Measurements from ENCODE around the gene MLF2.

Gene MLF2

GRCh38 chr12:6752921-6753771 is at the start of gene MLF2:
MLF2 (minus strand) TSS chr12:6753141; CDS start chr12:6752334, 807 bp downstream.
- Histone ChIP-seq H3K27me3 (ENCODE audit: control insufficient read depth, insufficient read depth, low read length) (no peaks in the 10 kb centered on the region), H3K9ac (ENCODE audit: low read length) (peak within 1 kb of the TSS; percentile 93), H3K36me3 (ENCODE audit: control insufficient read depth, low read depth, low read length) (peaks cover 38% of the 10 kb centered on the region), H3K4me3 (ENCODE audit: low read length) (peak within 1 kb of the TSS; percentile 87), H3K9me3 (ENCODE audit: control insufficient read depth, low read depth, low read length) (no peaks in the 10 kb centered on the region), H3K27ac (ENCODE audit: low read length) (peak within 1 kb of the TSS; percentile 97), H3K4me1 (ENCODE audit: control insufficient read depth, low read depth, low read length) (peaks cover 11% of the 10 kb centered on the region)

DNA sequence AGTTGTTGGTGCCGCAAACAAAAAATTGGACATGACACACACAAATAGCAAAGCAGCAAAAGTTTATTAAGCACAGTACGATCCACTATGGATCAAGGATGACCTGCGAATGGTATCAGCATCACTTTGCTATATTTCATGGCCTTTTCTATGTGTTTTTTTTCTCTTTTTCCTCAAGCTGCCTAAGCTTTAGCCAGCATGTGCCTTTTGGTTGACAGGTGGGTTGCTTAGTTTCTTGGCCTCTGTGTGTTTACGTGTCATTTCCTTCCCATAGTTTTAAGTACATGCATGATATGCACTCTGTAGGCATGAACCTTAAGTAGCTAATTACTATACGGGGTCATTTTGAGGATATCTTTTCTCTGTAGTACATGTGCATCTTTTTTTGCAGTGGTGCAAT is 46.2 kb upstream of the MLF2 start:
- Histone ChIP-seq H3K9me3 (ENCODE audit: control insufficient read depth, low read depth, low read length) (no peaks in the 10 kb centered on the region), H3K4me1 (ENCODE audit: control insufficient read depth, low read depth, low read length) (no peaks in the 10 kb centered on the region), H3K9ac (ENCODE audit: low read length) (no peak overlapping the region), H3K27ac (ENCODE audit: low read length) (no peak overlapping the region), H3K27me3 (ENCODE audit: control insufficient read depth, insufficient read depth, low read length) (no peaks in the 10 kb centered on the region), H3K36me3 (ENCODE audit: control insufficient read depth, low read depth, low read length) (no peaks in the 10 kb centered on the region), H3K4me3 (ENCODE audit: low read length) (no peak overlapping the region)

- no peak overlapping the region for H3K27ac ChIP-seq (ENCODE audit: low read length)
- no peak overlapping the region for H3K4me3 ChIP-seq (ENCODE audit: low read length)
- H3K4me1 ChIP-seq (ENCODE audit: control insufficient read depth, low read depth, low read length): peaks cover 2% of the 10 kb centered on the region
- no peaks in the 10 kb centered on the region for H3K9me3 ChIP-seq (ENCODE audit: control insufficient read depth, low read depth, low read length)
- H3K36me3 ChIP-seq (ENCODE audit: control insufficient read depth, low read depth, low read length): no peaks in the 10 kb centered on the region
- peaks cover 7% of the 10 kb centered on the region for H3K27me3 ChIP-seq (ENCODE audit: control insufficient read depth, insufficient read depth, low read length)
- H3K9ac ChIP-seq (ENCODE audit: low read length): no peak overlapping the region
Measured at GRCh38 chr12:6796576-6796975, 43.6 kb upstream of the MLF2 start.

DNA sequence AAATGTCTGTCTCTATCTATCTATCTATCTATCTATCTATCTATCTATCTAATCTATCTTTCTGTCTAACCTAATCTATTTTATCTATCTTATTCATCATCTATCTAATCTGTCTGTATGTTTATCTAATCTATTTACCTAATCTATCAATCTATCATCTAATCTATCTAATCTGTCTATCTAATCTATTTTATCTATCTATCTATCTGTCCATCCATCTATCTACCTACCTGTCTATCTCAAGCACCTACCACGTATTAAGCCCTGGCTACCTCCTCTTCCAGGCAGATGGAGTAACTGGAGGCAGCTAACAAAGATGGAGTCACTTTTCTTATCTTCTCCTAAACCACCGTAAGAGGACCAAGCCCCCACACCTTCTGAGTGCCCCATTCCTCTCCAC is 42.1 kb upstream of the MLF2 start:
- Histone ChIP-seq H3K27ac (ENCODE audit: low read length) (no peak overlapping the region), H3K36me3 (ENCODE audit: control insufficient read depth, low read depth, low read length) (no peaks in the 10 kb centered on the region), H3K4me3 (ENCODE audit: low read length) (no peak overlapping the region), H3K27me3 (ENCODE audit: control insufficient read depth, insufficient read depth, low read length) (peaks cover 7% of the 10 kb centered on the region), H3K9me3 (ENCODE audit: control insufficient read depth, low read depth, low read length) (no peaks in the 10 kb centered on the region), H3K4me1 (ENCODE audit: control insufficient read depth, low read depth, low read length) (peaks cover 2% of the 10 kb centered on the region), H3K9ac (ENCODE audit: low read length) (no peak overlapping the region)

GRCh38 chr12:6792522-6793201 is 39.7 kb upstream of the MLF2 start:
- H3K4me1 ChIP-seq (ENCODE audit: control insufficient read depth, low read depth, low read length): peaks cover 2% of the 10 kb centered on the region
- H3K27ac ChIP-seq (ENCODE audit: low read length): no peak overlapping the region
- H3K36me3 ChIP-seq (ENCODE audit: control insufficient read depth, low read depth, low read length): no peaks in the 10 kb centered on the region
- no peak overlapping the region for H3K9ac ChIP-seq (ENCODE audit: low read length)
- H3K4me3 ChIP-seq (ENCODE audit: low read length): no peak overlapping the region
- H3K27me3 ChIP-seq (ENCODE audit: control insufficient read depth, insufficient read depth, low read length): peaks cover 7% of the 10 kb centered on the region
- H3K9me3 ChIP-seq (ENCODE audit: control insufficient read depth, low read depth, low read length): no peaks in the 10 kb centered on the region

DNA sequence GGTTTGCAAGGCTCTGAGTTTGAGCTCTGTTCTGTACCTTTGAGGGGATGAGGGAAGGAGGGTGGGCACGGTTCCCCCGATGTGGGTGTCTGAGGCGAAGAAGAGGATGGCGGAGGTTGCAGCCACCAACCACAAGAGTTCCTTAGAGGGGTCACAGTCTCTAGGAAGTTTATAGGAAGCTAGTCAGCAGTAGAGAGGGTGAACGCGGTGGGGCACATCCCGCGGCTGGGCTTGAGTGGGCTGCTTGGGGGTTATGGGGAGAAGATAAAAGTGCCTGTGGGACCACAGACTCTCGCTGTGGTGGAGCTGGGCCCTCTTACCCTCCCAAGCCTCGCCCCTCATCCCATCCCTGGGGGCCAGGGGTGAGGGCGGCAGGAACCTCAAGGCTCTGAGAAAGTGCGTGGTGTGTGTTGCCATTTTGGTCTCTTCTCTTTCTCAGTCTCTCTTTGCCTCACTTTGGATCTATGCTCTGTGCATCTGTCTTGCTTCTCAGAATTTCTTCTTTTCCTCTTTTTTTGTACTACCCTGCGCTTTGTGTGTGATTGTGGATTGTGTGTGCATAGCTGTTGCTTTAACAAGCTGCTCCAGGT is 39.1 kb upstream of the MLF2 start:
- no peak overlapping the region for H3K9ac ChIP-seq (ENCODE audit: low read length)
- peaks cover 7% of the 10 kb centered on the region for H3K27me3 ChIP-seq (ENCODE audit: control insufficient read depth, insufficient read depth, low read length)
- H3K27ac ChIP-seq (ENCODE audit: low read length): no peak overlapping the region
- H3K4me3 ChIP-seq (ENCODE audit: low read length): no peak overlapping the region
- H3K36me3 ChIP-seq (ENCODE audit: control insufficient read depth, low read depth, low read length): no peaks in the 10 kb centered on the region
- H3K9me3 ChIP-seq (ENCODE audit: control insufficient read depth, low read depth, low read length): no peaks in the 10 kb centered on the region
- H3K4me1 ChIP-seq (ENCODE audit: control insufficient read depth, low read depth, low read length): peaks cover 6% of the 10 kb centered on the region

DNA sequence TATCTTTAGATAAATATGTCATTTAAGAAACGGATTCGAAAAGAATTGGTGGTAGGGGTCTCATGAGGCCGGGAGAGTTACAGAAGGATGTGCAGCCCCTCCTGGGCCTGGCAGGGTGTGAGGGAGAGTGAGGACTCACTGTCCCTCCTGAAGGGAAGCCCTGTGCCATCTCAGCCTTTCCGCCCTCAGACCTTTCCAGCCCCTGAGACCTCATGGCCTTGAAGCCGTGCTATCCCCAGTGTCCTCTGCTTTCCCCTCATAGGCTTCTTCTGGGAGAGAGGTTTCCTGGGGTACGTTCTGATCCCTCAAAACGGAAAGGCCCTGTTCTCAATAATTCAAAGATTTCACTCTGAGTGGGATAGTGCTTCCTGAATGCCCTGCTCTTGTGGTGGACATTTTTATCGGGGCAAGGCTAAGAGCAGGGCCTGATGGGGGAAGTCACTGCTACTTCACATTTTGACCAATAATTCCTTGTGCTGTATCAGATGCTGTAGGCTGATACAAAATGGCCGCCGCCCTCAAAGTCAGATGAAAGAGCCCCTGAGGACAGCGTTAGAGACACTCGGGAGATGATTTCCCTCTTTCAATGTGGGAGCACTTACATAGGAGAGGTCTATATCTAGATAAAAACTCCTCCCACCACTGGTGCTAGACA is 37.7 kb upstream of the MLF2 start:
- Histone ChIP-seq H3K36me3 (ENCODE audit: control insufficient read depth, low read depth, low read length) (no peaks in the 10 kb centered on the region), H3K4me1 (ENCODE audit: control insufficient read depth, low read depth, low read length) (peaks cover 10% of the 10 kb centered on the region), H3K4me3 (ENCODE audit: low read length) (no peak overlapping the region)

DNA sequence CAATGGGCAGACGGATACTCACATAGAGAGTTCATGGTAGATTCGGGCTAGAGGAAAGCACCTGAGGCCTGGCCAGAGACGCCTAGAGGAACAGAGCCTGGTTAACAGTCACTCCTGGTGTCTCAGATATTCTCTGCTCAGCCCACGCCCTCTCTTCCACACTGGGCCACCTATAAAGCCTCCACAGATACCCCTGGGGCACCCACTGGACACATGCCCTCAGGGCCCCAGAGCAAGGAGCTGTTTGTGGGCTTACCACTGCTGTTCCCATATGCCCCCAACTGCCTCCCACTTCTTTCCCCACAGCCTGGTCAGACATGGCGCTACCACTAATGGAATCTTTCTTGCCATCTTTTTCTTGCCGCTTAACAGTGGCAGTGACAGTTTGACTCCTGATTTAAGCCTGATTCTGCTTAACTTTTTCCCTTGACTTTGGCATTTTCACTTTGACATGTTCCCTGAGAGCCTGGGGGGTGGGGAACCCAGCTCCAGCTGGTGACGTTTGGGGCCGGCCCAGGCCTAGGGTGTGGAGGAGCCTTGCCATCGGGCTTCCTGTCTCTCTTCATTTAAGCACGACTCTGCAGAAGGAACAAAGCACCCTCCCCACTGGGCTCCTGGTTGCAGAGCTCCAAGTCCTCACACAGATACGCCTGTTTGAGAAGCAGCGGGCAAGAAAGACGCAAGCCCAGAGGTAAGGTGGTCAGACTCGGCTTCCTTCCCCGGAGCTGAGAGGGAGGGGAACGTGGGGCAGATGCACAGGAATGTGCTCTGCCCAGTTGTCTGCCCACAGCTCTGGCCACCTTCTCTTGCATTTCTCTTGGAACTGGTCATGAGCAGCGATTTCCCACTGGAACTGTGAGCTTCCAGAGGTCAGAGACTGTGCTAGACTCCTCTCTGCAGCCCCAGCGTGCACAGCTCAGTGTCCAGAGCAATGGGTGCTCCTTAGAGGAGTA is 36.3 kb upstream of the MLF2 start, which contains the start of gene CD4:
TSS of gene CD4 (plus strand) at position 557 of the 953 bp plus-strand sequence. CDS start 10,611 bp downstream, outside the sequence.
- Histone ChIP-seq H3K9ac (ENCODE audit: low read length) (no peak within 1 kb of the TSS), H3K27me3 (ENCODE audit: control insufficient read depth, insufficient read depth, low read length) (peaks cover 7% of the 10 kb centered on the region), H3K4me1 (ENCODE audit: control insufficient read depth, low read depth, low read length) (peaks cover 10% of the 10 kb centered on the region), H3K9me3 (ENCODE audit: control insufficient read depth, low read depth, low read length) (no peaks in the 10 kb centered on the region), H3K36me3 (ENCODE audit: control insufficient read depth, low read depth, low read length) (no peaks in the 10 kb centered on the region), H3K27ac (ENCODE audit: low read length) (no peak within 1 kb of the TSS), H3K4me3 (ENCODE audit: low read length) (no peak within 1 kb of the TSS)

More for the DNA sequence above, 37.7 kb upstream of the MLF2 start:
- Histone ChIP-seq H3K9me3 (ENCODE audit: control insufficient read depth, low read depth, low read length) (no peaks in the 10 kb centered on the region), H3K9ac (ENCODE audit: low read length) (no peak overlapping the region), H3K27ac (ENCODE audit: low read length) (no peak overlapping the region), H3K27me3 (ENCODE audit: control insufficient read depth, insufficient read depth, low read length) (peaks cover 7% of the 10 kb centered on the region)

DNA sequence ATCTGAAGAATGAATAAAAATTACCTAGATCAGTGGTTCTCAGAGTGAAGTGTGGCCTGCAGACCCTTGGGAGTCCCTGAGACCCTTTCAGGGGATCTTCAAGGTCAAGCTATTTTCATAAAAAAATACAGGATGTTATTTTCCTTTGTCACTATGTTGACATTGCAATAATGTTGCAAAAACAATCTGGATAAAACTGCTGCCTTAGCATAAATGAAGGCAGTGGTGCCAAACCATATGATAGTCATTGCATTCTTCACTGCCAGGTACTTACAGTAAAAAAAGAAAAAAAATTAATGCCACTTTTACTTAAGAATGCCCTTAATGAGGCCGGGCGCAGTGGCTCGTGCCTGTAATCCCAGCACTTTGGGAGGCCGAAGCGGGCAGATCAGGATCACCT is 34.4 kb upstream of the MLF2 start:
- H3K9me3 ChIP-seq (ENCODE audit: control insufficient read depth, low read depth, low read length): no peaks in the 10 kb centered on the region
- no peaks in the 10 kb centered on the region for H3K27me3 ChIP-seq (ENCODE audit: control insufficient read depth, insufficient read depth, low read length)
- no peak overlapping the region for H3K27ac ChIP-seq (ENCODE audit: low read length)
- H3K36me3 ChIP-seq (ENCODE audit: control insufficient read depth, low read depth, low read length): no peaks in the 10 kb centered on the region
- no peak overlapping the region for H3K9ac ChIP-seq (ENCODE audit: low read length)
- peaks cover 9% of the 10 kb centered on the region for H3K4me1 ChIP-seq (ENCODE audit: control insufficient read depth, low read depth, low read length)
- no peak overlapping the region for H3K4me3 ChIP-seq (ENCODE audit: low read length)

- Histone ChIP-seq H3K27me3 (ENCODE audit: control insufficient read depth, insufficient read depth, low read length) (no peaks in the 10 kb centered on the region), H3K4me3 (ENCODE audit: low read length) (no peak overlapping the region), H3K36me3 (ENCODE audit: control insufficient read depth, low read depth, low read length) (no peaks in the 10 kb centered on the region), H3K4me1 (ENCODE audit: control insufficient read depth, low read depth, low read length) (peaks cover 8% of the 10 kb centered on the region), H3K9me3 (ENCODE audit: control insufficient read depth, low read depth, low read length) (no peaks in the 10 kb centered on the region), H3K27ac (ENCODE audit: low read length) (no peak overlapping the region), H3K9ac (ENCODE audit: low read length) (no peak overlapping the region)
Measured at GRCh38 chr12:6786416-6787094, 33.6 kb upstream of the MLF2 start.

All from iPS-18a (cell line).